ENCODE data around the gene TNFRSF12A.

GRCh38 chr16:3045758-3046640 is 25.8 kb downstream of the TNFRSF12A start, which contains the start of gene MMP25:
- TF ChIP-seq POLR2A (IDR thresholded peaks at IDR 0.05) = no peak
- TF ChIP-seq CTCF (IDR thresholded peaks at IDR 0.05) = no peak

Data from vagina (tissue), 2 donors.